ENCODE results near the gene PUM1.

DNA sequence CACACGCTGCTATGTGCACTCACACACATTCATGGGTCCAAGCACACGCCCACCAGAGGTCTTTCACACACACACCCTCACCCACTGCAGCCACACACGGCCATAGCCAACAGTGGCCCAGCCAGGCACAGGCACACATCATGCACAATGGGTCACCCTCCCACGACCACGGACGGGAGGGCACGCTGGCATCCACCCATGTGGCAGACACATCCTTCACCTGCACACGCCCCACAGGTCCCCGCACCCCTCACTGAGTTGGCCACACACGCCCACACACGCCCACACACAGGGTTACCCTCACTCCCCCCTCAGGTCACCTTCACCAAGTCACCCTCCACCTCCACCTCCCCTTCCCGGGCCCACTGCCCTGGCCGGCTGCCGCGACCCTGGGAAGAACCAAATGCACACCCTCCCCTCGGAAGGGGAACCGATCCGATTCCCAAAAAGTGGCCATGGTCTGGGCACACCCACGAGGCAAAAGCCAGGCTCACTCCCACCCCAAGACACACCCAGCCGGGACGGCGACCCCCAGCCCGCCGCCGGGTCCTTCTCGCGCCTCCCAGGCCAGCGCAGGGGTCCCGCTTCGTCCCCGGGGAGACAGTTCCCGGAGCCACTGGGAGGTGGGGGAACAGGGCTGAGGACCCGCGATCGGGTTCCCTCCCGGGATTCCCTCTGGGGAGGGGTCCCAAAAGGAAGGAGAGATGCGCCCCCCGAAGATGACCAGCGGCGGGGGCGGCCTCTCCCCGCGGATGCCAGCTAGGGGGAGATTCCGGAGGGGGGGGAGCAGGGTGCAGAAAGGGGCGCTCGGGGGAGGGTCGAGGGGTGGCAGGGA lies 157.8 kb downstream of the PUM1 start:
- TF ChIP-seq, protein P1, sequence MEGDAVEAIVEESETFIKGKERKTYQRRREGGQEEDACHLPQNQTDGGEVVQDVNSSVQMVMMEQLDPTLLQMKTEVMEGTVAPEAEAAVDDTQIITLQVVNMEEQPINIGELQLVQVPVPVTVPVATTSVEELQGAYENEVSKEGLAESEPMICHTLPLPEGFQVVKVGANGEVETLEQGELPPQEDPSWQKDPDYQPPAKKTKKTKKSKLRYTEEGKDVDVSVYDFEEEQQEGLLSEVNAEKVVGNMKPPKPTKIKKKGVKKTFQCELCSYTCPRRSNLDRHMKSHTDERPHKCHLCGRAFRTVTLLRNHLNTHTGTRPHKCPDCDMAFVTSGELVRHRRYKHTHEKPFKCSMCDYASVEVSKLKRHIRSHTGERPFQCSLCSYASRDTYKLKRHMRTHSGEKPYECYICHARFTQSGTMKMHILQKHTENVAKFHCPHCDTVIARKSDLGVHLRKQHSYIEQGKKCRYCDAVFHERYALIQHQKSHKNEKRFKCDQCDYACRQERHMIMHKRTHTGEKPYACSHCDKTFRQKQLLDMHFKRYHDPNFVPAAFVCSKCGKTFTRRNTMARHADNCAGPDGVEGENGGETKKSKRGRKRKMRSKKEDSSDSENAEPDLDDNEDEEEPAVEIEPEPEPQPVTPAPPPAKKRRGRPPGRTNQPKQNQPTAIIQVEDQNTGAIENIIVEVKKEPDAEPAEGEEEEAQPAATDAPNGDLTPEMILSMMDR (IDR thresholded peaks at IDR 0.05; ENCODE audit: poor library complexity), result no peak
- TF ChIP-seq EZH2 (IDR thresholded peaks at IDR 0.05; ENCODE audit: borderline replicate concordance), result no peak
- TF ChIP-seq EZH2phosphoT487 (IDR thresholded peaks at IDR 0.05; ENCODE audit: low read depth, severe bottlenecking, unreplicated experiment), result no peak
